Activated CD4-positive, alpha-beta T cell treated with anti-CD3 and anti-CD28 coated beads for 4 hours (primary cell): Measurements from ENCODE around the gene IL1RAPL2.

ENCODE experiments used
- DNase-seq, 2 donors: peaks; one replicate each; pipeline ENCODE4 v3.0.0-alpha.2; 2020

Gene IL1RAPL2

GRCh38 chrX:105299286-105299685 is 733.3 kb downstream of the IL1RAPL2 start:
- no peak for DNase-seq

GRCh38 chrX:105302246-105302645 is 736.2 kb downstream of the IL1RAPL2 start:
- DNase-seq = no peak

- no peak for DNase-seq
These were observed 741.8 kb downstream of the IL1RAPL2 start for GRCh38 chrX:105307762-105308161.

GRCh38 chrX:105313596-105313995 is 747.6 kb downstream of the IL1RAPL2 start:
- no peak for DNase-seq

GRCh38 chrX:105314458-105314857 is 748.5 kb downstream of the IL1RAPL2 start:
- DNase-seq = no peak

GRCh38 chrX:105315248-105315647 is 749.2 kb downstream of the IL1RAPL2 start:
- DNase-seq = no peak

- DNase-seq = no peak
These were observed 751.1 kb downstream of the IL1RAPL2 start for GRCh38 chrX:105317117-105317516.

GRCh38 chrX:105323928-105324327 is 757.9 kb downstream of the IL1RAPL2 start:
- no peak for DNase-seq

- DNase-seq = no peak
These were observed 762.8 kb downstream of the IL1RAPL2 start for GRCh38 chrX:105328773-105329172.

- no peak for DNase-seq
These were observed 765.2 kb downstream of the IL1RAPL2 start for GRCh38 chrX:105331244-105331643.

GRCh38 chrX:105347373-105347772 is 781.4 kb downstream of the IL1RAPL2 start:
- no peak for DNase-seq

- DNase-seq = no peak
These were observed 783.5 kb downstream of the IL1RAPL2 start for GRCh38 chrX:105349476-105349875.

GRCh38 chrX:105375816-105376215 is 809.8 kb downstream of the IL1RAPL2 start:
- DNase-seq = no peak

- DNase-seq = no peak
These were observed 858.7 kb downstream of the IL1RAPL2 start for GRCh38 chrX:105424729-105425128.

- no peak for DNase-seq
These were observed 885.4 kb downstream of the IL1RAPL2 start for GRCh38 chrX:105451401-105451800.

GRCh38 chrX:105458846-105459245 is 892.8 kb downstream of the IL1RAPL2 start:
- no peak for DNase-seq

GRCh38 chrX:105460376-105460775 is 894.4 kb downstream of the IL1RAPL2 start:
- DNase-seq = no peak

- no peak for DNase-seq
These were observed 895.0 kb downstream of the IL1RAPL2 start for GRCh38 chrX:105461016-105461415.

GRCh38 chrX:105462186-105462585 is 896.2 kb downstream of the IL1RAPL2 start:
- DNase-seq = no peak

- no peak for DNase-seq
These were observed 897.5 kb downstream of the IL1RAPL2 start for GRCh38 chrX:105463473-105463872.

- DNase-seq = no peak
These were observed 898.6 kb downstream of the IL1RAPL2 start for GRCh38 chrX:105464618-105465017.

- DNase-seq = no peak
These were observed 902.7 kb downstream of the IL1RAPL2 start for GRCh38 chrX:105468741-105469140.

GRCh38 chrX:105471597-105471996 is 905.6 kb downstream of the IL1RAPL2 start:
- no peak for DNase-seq

- no peak for DNase-seq
These were observed 909.8 kb downstream of the IL1RAPL2 start for GRCh38 chrX:105475801-105476200.

GRCh38 chrX:105477351-105477750 is 911.4 kb downstream of the IL1RAPL2 start:
- DNase-seq = no peak
